Epithelial cell of proximal tubule (primary cell): Measurements from ENCODE around the gene NIPA2. TPM values are rescaled to one million over a fixed set of nuclear protein-coding genes. Genes with fewer than 3 reads are reported as not detected.

ENCODE experiments used
- DNase-seq: peaks from one replicate; pipeline ENCODE4 v3.0.0-alpha.2; 2011; ENCODE audit warnings: low read depth
- H3K4me3 ChIP-seq: 2 replicates; pipeline ENCODE4 v1.5.1; 2011; ENCODE audit warnings: low read depth, mild to moderate bottlenecking, low read length
- total RNA-seq: library from RNA; depleted of rRNA; stranded (reverse); fragments of >200 nt; gene quantifications from 2 replicates; pipeline ENCODE4 v1.2.3, GENCODE V29; 2015
- TF ChIP-seq, protein P1 (sequence below): conservative IDR thresholded peaks from 2 replicates; pipeline ENCODE4 v1.5.1; 2012; ENCODE audit warnings: low read depth, mild to moderate bottlenecking, low read length

Gene NIPA2
- total RNA-seq, 1 donor from 2014 or later = 54.7 TPM

- TF ChIP-seq, protein P1, sequence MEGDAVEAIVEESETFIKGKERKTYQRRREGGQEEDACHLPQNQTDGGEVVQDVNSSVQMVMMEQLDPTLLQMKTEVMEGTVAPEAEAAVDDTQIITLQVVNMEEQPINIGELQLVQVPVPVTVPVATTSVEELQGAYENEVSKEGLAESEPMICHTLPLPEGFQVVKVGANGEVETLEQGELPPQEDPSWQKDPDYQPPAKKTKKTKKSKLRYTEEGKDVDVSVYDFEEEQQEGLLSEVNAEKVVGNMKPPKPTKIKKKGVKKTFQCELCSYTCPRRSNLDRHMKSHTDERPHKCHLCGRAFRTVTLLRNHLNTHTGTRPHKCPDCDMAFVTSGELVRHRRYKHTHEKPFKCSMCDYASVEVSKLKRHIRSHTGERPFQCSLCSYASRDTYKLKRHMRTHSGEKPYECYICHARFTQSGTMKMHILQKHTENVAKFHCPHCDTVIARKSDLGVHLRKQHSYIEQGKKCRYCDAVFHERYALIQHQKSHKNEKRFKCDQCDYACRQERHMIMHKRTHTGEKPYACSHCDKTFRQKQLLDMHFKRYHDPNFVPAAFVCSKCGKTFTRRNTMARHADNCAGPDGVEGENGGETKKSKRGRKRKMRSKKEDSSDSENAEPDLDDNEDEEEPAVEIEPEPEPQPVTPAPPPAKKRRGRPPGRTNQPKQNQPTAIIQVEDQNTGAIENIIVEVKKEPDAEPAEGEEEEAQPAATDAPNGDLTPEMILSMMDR = peak; percentile 42
- no peak overlapping the region for H3K4me3 ChIP-seq
- DNase-seq = no peak
Measured at GRCh38 chr15:22811640-22812039, 26.8 kb upstream of the NIPA2 start.

DNA sequence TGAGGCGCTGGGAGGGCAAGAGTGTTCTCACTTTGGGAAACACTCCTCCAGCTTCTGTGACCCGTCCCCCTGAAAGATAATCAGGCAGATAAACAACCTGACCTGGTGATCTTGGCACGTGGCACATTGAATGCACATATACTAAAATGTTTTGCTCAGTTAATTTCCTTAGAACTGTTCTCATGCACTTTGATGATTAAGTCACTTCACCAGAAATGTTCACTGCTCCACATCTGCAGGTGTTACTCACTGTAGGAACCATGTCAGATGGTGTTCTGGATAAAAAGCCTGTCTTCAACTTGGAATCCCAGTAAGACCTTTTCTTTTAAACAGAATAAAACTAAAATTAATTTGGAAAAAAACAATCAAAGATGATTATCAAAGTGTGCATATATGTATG, 24.6 kb upstream of the NIPA2 start:
- H3K4me3 ChIP-seq = no peak overlapping the region
- TF ChIP-seq, protein P1 = no peak
- no peak for DNase-seq

DNA sequence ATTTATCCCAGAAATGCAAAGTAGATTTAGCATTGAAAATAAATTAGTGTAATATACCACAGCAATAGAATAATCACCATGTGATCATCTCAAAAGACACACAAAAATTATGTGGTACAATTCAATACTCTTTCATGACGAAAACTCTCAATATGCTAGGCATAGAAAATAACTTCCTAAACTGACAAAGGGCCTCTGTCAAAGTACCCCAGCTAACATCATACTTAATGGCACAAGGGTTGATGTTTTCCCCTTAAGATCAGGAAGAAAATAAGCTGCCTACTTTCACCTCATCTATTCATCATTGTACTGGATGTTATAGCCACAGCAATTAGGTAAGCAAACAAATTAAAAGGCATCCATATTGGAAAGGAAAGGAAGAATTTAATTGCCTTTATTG, 22.7 kb upstream of the NIPA2 start:
- TF ChIP-seq, protein P1 = no peak
- DNase-seq = no peak
- H3K4me3 ChIP-seq = no peak overlapping the region

- TF ChIP-seq, protein P1 = no peak
- H3K4me3 ChIP-seq = no peak overlapping the region
- no peak for DNase-seq
Measured at GRCh38 chr15:22819651-22820050, 18.8 kb upstream of the NIPA2 start.

GRCh38 chr15:22823495-22824128, 14.9 kb upstream of the NIPA2 start:
- DNase-seq = no peak
- no peak overlapping the region for H3K4me3 ChIP-seq
- TF ChIP-seq, protein P1 = no peak

DNA sequence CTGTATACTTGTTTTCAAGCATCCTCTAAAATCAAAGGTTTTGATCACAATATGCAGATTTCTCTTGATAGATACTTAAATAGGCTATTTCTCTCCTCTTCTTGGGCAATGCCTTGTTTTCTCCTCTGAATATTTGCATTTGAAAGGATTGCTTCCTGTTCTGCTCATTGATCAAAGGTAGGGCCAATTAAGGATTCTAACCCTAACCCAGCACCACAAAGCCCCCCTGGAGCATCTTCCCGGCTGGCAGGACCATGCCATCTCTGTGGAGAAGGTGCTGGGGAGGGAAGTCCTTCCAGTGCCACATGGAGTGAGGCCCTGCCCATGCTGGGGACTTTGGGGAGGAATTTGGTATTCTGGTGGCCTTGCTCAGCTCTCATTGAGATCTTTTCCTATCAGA, 11.3 kb upstream of the NIPA2 start:
- TF ChIP-seq, protein P1 = no peak
- H3K4me3 ChIP-seq = no peak overlapping the region
- no peak for DNase-seq

DNA sequence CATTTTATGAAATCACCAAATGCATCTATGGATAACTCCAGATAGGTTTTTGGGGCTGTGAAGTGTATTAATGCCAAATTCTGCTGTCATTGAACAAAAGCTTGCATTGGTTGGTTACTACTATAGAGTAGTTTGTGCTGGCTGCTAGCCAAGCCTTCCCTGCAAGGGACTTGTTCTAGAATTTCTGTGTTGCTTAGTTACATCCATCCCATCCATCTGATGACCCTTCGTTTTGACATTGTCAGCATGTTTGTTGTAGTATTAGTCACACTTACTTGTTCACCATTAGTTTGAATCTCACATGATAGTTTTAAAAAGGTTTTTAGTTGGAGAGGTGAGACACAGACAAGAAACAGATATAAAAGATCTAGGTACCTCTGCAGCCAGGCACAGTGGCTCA, 7.0 kb upstream of the NIPA2 start:
- TF ChIP-seq, protein P1 = no peak
- DNase-seq = no peak
- no peak overlapping the region for H3K4me3 ChIP-seq
